ENCODE measurements around the gene FAM229A. TPM values are rescaled to one million over a fixed set of nuclear protein-coding genes. Genes with fewer than 3 reads are reported as not detected.

Gene FAM229A
- total RNA-seq, 1 experiment from 2014 or later, result 13.4 TPM

DNA sequence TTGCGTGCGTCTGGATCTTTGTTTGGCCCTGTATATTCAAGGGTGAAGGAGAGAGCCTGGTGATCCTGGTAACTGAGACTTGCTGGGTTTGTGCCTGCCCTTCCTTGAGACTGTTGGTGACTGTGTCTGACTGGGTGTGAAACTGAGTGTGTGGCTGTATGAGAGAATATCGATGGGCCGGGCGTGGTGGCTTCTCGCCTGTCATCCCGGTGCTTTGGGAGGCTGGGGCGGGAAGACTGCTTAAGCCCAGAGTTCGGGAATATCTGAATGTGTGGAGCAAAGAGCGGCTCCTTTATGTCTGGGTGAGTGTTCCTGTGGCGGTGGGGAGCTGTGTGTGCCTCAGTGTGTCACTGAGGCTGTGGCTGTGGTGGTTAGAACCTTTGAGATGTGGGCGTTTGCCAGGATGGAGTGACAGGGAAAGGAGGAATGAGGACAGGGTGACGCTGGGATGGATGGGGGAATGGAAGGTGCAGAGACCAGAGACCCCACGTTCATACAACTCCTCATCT, 23.6 kb downstream of the FAM229A start:
- intact Hi-C loops (cut with micrococcal nuclease), result no loop called here
- DNase-seq (ENCODE audit: unreplicated experiment), result no peak
- BruUV-seq (replicated peaks), result no TSS peak

DNA sequence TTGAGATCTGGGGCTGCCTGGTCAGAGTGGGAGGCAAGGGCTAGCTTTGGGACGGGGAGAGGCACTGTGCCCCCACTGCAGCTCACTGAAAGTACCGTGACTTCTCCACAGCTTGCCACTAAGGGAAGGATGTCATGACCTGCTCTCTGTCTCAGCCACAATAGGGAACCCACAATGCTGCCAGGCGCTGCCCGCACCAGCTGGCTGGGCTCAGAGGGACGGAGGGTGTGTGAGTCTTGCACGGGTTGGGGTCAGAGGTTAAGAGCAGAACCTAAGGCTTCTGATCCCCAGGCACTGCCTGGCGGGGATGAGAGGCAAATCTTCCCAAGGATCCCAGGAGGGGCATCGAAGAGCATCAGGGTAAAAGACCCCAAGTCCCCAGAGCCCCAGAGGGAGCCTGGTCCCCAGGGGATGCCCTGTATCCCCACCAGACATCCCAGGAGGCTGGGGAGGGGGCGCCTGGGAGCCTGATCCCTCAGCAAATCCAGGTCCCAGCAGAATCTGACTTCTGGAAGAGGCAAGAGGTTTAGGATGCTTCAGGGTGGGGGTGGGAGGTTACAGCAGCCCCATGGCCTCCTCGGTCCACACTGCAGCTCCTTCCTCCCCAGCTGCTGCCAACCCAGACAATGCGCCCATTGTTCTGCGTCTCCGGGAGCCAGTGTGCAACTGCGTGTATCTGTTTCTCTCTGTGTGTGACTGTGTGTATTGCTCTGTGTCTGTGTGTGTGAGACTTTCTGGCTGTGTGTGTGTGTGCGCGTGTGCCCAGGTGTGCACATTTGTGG, 24.2 kb downstream of the FAM229A start:
- BruUV-seq (replicated peaks), result no TSS peak
- Mint-ChIP-seq H3K9me3 (ENCODE audit: unreplicated experiment) (no peaks in the 10 kb centered on the region), H3K4me3 (ENCODE audit: unreplicated experiment) (no peak overlapping the region), H3K36me3 (ENCODE audit: insufficient read depth, unreplicated experiment) (no peaks in the 10 kb centered on the region), H3K27me3 (ENCODE audit: insufficient read depth, unreplicated experiment) (no peaks in the 10 kb centered on the region), H3K27ac (ENCODE audit: low read depth, unreplicated experiment) (no peak overlapping the region), H3K4me1 (ENCODE audit: insufficient read depth, unreplicated experiment) (no peaks in the 10 kb centered on the region)
- CTCF ChIA-PET, result no interaction called here
- TF ChIP-seq, protein P1, sequence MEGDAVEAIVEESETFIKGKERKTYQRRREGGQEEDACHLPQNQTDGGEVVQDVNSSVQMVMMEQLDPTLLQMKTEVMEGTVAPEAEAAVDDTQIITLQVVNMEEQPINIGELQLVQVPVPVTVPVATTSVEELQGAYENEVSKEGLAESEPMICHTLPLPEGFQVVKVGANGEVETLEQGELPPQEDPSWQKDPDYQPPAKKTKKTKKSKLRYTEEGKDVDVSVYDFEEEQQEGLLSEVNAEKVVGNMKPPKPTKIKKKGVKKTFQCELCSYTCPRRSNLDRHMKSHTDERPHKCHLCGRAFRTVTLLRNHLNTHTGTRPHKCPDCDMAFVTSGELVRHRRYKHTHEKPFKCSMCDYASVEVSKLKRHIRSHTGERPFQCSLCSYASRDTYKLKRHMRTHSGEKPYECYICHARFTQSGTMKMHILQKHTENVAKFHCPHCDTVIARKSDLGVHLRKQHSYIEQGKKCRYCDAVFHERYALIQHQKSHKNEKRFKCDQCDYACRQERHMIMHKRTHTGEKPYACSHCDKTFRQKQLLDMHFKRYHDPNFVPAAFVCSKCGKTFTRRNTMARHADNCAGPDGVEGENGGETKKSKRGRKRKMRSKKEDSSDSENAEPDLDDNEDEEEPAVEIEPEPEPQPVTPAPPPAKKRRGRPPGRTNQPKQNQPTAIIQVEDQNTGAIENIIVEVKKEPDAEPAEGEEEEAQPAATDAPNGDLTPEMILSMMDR (IDR thresholded peaks at IDR 0.05; ENCODE audit: unreplicated experiment), result no peak
- POLR2A ChIA-PET, result no interaction called here
- no peak for DNase-seq (ENCODE audit: unreplicated experiment)
- intact Hi-C loops (cut with micrococcal nuclease), result no loop called here

More for the DNA sequence above, 23.6 kb downstream of the FAM229A start:
- TF ChIP-seq, protein P1 (IDR thresholded peaks at IDR 0.05; ENCODE audit: unreplicated experiment), result no peak
- H3K36me3 Mint-ChIP-seq (ENCODE audit: insufficient read depth, unreplicated experiment), result no peaks in the 10 kb centered on the region
- no peak overlapping the region for H3K27ac Mint-ChIP-seq (ENCODE audit: low read depth, unreplicated experiment)
- H3K9me3 Mint-ChIP-seq (ENCODE audit: unreplicated experiment), result no peaks in the 10 kb centered on the region
- H3K4me1 Mint-ChIP-seq (ENCODE audit: insufficient read depth, unreplicated experiment), result no peaks in the 10 kb centered on the region
- CTCF ChIA-PET, result no interaction called here
- H3K27me3 Mint-ChIP-seq (ENCODE audit: insufficient read depth, unreplicated experiment), result no peaks in the 10 kb centered on the region
- H3K4me3 Mint-ChIP-seq (ENCODE audit: unreplicated experiment), result no peak overlapping the region
- POLR2A ChIA-PET, result no interaction called here

GRCh38 chr1:32336963-32337675, 25.2 kb downstream of the FAM229A start:
- DNase-seq (ENCODE audit: unreplicated experiment), result peak; percentile 45
- Mint-ChIP-seq H3K4me3 (ENCODE audit: unreplicated experiment) (peak overlapping the region; percentile 14), H3K36me3 (ENCODE audit: insufficient read depth, unreplicated experiment) (no peaks in the 10 kb centered on the region), H3K9me3 (ENCODE audit: unreplicated experiment) (no peaks in the 10 kb centered on the region), H3K4me1 (ENCODE audit: insufficient read depth, unreplicated experiment) (no peaks in the 10 kb centered on the region), H3K27ac (ENCODE audit: low read depth, unreplicated experiment) (no peak overlapping the region), H3K27me3 (ENCODE audit: insufficient read depth, unreplicated experiment) (no peaks in the 10 kb centered on the region)
- ChIA-PET POLR2A (no interaction called here), CTCF (interaction anchor here (0.5 to 1.9 kb wide), 3 partner anchors 121 to 648 kb away, joined by 3 to 5 read pairs (median 3); no protein-coding TSS in a partner anchor)
- intact Hi-C loops (cut with micrococcal nuclease), result no loop called here
- no TSS peak for BruUV-seq (replicated peaks)
- TF ChIP-seq, protein P1 (IDR thresholded peaks at IDR 0.05; ENCODE audit: unreplicated experiment), result no peak

- no TSS peak for BruUV-seq (replicated peaks)
- DNase-seq (ENCODE audit: unreplicated experiment), result no peak
- Mint-ChIP-seq H3K4me1 (ENCODE audit: insufficient read depth, unreplicated experiment) (no peaks in the 10 kb centered on the region), H3K9me3 (ENCODE audit: unreplicated experiment) (no peaks in the 10 kb centered on the region), H3K27me3 (ENCODE audit: insufficient read depth, unreplicated experiment) (no peaks in the 10 kb centered on the region), H3K27ac (ENCODE audit: low read depth, unreplicated experiment) (no peak overlapping the region), H3K36me3 (ENCODE audit: insufficient read depth, unreplicated experiment) (peaks cover 2% of the 10 kb centered on the region), H3K4me3 (ENCODE audit: unreplicated experiment) (peak overlapping the region; percentile 14)
- CTCF ChIA-PET, result interaction anchor here (0.7 to 1.9 kb wide), 2 partner anchors 38 to 121 kb away, joined by 4 to 5 read pairs; no protein-coding TSS in a partner anchor
- POLR2A ChIA-PET, result no interaction called here
- intact Hi-C loops (cut with micrococcal nuclease), result no loop called here
- TF ChIP-seq, protein P1 (IDR thresholded peaks at IDR 0.05; ENCODE audit: unreplicated experiment), result no peak
These were observed 25.7 kb downstream of the FAM229A start for GRCh38 chr1:32336591-32336932.

Measured in MCF 10A (cell line).